ENCODE results near the gene BCO1. TPM values are rescaled to one million over a fixed set of nuclear protein-coding genes. Genes with fewer than 3 reads are reported as not detected.

Gene BCO1
- total RNA-seq, 1 donor from 2014 or later, result 0.58 TPM

DNA sequence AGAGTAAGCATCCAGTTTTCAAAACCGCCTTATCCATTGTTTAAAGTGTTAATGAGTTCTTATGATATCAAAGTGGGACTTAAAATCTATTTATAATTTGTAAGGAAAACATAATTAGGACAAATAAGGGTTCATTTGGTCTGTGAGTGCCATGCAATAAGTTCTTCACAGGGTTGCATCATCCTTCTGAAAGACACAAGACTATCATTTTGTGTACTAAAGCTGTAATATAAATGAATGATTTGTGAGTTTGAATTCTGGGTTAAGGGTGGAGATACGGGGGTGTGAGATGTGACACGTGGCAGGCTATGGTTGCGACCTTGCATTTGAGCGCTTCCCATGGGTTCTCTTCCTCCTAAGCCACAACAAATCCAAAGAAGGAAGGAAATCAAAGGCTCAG lies 83.0 kb downstream of the BCO1 start:
- no peak for DNase-seq (ENCODE audit: low read depth)
- TF ChIP-seq, protein P1, sequence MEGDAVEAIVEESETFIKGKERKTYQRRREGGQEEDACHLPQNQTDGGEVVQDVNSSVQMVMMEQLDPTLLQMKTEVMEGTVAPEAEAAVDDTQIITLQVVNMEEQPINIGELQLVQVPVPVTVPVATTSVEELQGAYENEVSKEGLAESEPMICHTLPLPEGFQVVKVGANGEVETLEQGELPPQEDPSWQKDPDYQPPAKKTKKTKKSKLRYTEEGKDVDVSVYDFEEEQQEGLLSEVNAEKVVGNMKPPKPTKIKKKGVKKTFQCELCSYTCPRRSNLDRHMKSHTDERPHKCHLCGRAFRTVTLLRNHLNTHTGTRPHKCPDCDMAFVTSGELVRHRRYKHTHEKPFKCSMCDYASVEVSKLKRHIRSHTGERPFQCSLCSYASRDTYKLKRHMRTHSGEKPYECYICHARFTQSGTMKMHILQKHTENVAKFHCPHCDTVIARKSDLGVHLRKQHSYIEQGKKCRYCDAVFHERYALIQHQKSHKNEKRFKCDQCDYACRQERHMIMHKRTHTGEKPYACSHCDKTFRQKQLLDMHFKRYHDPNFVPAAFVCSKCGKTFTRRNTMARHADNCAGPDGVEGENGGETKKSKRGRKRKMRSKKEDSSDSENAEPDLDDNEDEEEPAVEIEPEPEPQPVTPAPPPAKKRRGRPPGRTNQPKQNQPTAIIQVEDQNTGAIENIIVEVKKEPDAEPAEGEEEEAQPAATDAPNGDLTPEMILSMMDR (conservative IDR thresholded peaks at IDR 0.05; ENCODE audit: low read depth, low read length), result no peak
- H3K4me3 ChIP-seq (ENCODE audit: low read depth, low read length), result no peak overlapping the region

DNA sequence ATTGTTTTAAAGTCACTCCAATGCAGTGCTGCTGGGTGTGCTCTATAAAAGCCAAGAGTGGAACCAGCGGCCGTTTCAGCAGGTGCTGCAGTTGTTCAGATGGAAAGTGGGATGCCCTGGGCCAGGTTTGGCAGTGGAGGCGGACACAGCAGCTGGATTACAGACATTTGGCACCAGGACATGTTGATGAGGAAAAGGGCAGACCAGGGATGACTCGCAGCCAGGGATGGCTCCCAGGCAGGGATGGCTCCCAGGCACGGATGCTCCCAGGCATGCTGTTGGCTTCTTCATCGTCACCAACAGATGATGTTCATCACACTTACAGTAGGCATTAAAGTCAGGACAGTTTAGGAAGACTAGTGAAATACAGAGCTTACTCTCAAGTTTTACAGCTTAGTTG lies 86.3 kb downstream of the BCO1 start:
- TF ChIP-seq, protein P1 (conservative IDR thresholded peaks at IDR 0.05; ENCODE audit: low read depth, low read length), result no peak
- no peak overlapping the region for H3K4me3 ChIP-seq (ENCODE audit: low read depth, low read length)
- DNase-seq (ENCODE audit: low read depth), result no peak

DNA sequence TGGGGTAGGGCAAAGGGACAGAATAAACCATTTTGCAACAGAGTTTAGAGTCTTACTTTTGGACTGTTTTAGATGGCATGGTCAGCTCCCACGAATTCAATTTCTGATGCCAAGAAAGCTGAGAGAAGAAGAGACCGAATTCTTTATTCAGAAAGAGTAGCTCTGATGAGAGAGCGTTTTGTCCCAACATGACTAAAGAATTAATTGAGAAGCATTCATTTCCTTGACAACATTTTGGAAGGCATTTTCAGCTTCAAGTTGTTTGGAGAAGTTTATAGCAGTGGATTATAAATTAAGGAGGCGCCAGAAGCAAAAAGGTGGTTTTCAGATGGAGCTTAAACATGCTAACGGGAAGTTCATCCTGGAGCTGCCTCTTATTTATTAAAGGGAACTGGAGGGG lies 88.5 kb downstream of the BCO1 start:
- DNase-seq (ENCODE audit: low read depth), result no peak

DNA sequence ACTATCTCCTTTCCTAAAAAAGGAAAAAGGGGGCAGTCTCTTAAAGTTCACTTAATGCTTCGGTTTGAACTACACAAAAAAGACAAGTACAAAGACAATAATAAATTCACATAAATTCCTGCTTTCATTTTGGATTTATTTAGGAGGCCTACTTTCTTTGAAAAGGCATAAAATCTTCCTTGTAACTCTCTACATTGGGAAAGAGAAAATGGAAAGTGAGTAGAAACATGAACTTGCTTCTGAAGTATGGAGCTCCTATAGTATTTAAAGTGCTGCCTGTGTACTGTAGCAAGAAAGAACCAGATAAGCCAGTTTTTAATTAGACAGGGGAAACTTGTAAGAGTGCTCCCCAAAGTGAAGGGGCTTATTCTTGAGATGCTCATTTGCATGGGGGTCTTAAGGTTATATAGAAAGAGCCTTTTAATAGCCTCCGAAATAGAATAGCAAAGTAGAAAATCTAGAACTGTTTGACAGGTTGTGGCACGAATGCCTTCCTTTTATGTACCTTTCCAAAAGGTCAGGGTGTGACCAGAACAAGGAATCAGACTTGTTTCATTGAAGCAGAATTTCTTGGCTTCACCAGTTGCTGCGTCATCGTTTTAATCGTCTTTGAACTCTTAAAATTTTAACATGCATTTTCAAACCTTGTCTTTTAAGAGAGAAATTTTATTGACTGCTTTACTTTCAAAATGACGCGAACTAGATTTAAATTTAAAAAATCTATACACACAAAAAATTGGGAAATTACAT lies 89.1 kb downstream of the BCO1 start:
- no peak for DNase-seq (ENCODE audit: low read depth)
- TF ChIP-seq, protein P1 (conservative IDR thresholded peaks at IDR 0.05; ENCODE audit: low read depth, low read length), result no peak
- no peak overlapping the region for H3K4me3 ChIP-seq (ENCODE audit: low read depth, low read length)

More for the DNA sequence above, 88.5 kb downstream of the BCO1 start:
- no peak overlapping the region for H3K4me3 ChIP-seq (ENCODE audit: low read depth, low read length)
- TF ChIP-seq, protein P1 (conservative IDR thresholded peaks at IDR 0.05; ENCODE audit: low read depth, low read length), result no peak

DNA sequence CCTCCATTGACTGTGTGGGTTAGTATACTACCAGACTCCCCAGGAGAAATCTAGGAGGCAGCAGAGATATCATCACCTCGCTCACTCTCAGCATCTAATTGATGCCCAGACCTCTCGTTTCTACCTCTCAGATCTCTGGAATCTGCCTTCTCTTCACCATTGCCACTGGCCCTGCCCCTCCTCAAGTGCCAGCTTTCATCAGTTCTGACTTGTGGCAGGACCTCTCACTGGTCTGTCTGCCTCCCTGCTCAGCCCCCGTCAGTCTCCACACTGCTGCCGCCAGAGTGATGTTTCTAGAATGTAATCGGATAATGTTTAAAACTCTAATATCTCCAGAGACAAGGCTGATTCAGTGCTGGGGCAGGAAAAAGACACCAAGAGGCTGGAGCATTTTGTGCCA lies 91.5 kb downstream of the BCO1 start:
- H3K4me3 ChIP-seq (ENCODE audit: low read depth, low read length), result no peak overlapping the region
- TF ChIP-seq, protein P1 (conservative IDR thresholded peaks at IDR 0.05; ENCODE audit: low read depth, low read length), result no peak
- no peak for DNase-seq (ENCODE audit: low read depth)

DNA sequence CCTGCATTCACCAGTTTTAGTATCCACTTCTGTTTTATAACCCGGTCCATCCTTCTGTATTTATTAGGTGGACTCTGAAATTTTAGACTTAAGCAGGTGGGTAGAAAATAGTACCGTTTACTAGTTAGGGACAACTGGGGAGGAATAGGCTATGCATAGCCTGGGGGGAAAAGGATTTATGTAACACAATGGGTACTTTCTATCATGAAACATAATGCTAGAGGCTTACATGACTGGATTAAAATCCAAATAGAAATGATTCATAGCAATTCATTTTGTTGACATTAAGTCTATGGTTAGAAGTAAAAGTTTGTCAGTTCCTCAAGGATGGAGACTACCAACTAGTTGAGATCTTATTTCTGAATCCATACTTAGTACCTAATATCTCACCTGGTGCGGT lies 94.9 kb downstream of the BCO1 start:
- no peak overlapping the region for H3K4me3 ChIP-seq (ENCODE audit: low read depth, low read length)
- DNase-seq (ENCODE audit: low read depth), result no peak
- TF ChIP-seq, protein P1 (conservative IDR thresholded peaks at IDR 0.05; ENCODE audit: low read depth, low read length), result no peak

DNA sequence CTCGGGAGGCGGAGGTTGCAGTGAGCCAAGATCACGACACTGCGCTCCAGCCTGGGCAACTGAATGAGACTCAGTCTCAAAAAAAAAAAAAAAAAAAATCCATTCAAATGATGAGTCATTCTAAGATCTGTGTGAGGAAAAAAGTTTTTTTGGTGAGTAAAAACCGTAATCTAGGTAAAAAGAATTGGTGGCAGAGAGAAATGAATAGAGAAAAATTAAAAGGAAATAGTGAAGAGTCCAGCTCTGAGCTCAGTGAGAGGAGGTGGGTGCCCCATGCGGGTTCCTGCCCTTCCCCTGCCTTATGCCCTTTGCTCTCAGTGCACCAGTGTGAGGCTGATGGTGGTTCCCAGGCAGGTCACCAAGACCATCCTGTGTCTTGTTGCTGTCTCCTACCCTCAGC lies 97.2 kb downstream of the BCO1 start:
- no peak for DNase-seq (ENCODE audit: low read depth)
- no peak overlapping the region for H3K4me3 ChIP-seq (ENCODE audit: low read depth, low read length)
- TF ChIP-seq, protein P1 (conservative IDR thresholded peaks at IDR 0.05; ENCODE audit: low read depth, low read length), result no peak
